Lower leg skin (tissue), 3 donors: Measurements from ENCODE around the gene EIF5.

Experiments used
- CTCF ChIP-seq, 3 donors: fragments of 450-650 bp; IDR thresholded peaks; one replicate each; pipeline ENCODE4 v1.5.1; 2016; ENCODE audit warnings: antibody characterized with exemption in 3 of 3, mild to moderate bottlenecking in 3 of 3, moderate library complexity in 2 of 3
- POLR2A ChIP-seq, 2 donors: fragments of 450-650 bp; IDR thresholded peaks; one replicate each; pipeline ENCODE4 v1.6.1; 2016 to 2017; ENCODE audit warnings: antibody characterized with exemption in 2 of 2, mild to moderate bottlenecking in 1 of 2, moderate library complexity in 1 of 2

GRCh38 chr14:103317251-103317650 is 16.8 kb upstream of the EIF5 start:
- TF ChIP-seq POLR2A (IDR thresholded peaks at IDR 0.05), result no peak
- TF ChIP-seq CTCF (IDR thresholded peaks at IDR 0.05), result no peak
